ENCODE results near the gene ABCD1.

DNA sequence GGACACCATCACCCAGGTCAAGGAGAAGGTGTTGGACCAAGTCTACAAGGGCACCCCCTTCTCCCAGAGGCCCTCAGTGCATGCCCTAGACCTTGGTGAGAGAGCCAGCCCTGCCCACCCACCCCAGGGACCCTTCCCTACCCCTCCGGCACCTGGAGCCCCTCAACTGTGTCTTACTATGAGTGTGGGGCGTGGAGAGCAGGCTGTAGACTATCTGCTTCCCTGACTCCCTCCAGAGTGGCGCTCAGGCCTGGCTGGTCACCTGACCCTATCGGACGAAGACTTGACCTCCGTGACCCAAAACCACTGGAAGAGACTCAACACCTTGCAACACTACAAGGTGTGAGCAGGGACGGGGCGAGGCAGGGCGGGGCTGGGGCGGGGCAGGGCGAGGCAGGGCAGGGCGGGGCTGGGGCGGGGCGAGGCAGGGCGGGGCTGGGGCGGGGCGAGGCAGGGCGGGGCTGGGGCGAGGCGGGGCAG is 51.5 kb downstream of the ABCD1 start:
- TF ChIP-seq POLR2A (IDR thresholded peaks at IDR 0.05), result no peak
- TF ChIP-seq, protein P1, sequence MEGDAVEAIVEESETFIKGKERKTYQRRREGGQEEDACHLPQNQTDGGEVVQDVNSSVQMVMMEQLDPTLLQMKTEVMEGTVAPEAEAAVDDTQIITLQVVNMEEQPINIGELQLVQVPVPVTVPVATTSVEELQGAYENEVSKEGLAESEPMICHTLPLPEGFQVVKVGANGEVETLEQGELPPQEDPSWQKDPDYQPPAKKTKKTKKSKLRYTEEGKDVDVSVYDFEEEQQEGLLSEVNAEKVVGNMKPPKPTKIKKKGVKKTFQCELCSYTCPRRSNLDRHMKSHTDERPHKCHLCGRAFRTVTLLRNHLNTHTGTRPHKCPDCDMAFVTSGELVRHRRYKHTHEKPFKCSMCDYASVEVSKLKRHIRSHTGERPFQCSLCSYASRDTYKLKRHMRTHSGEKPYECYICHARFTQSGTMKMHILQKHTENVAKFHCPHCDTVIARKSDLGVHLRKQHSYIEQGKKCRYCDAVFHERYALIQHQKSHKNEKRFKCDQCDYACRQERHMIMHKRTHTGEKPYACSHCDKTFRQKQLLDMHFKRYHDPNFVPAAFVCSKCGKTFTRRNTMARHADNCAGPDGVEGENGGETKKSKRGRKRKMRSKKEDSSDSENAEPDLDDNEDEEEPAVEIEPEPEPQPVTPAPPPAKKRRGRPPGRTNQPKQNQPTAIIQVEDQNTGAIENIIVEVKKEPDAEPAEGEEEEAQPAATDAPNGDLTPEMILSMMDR (IDR thresholded peaks at IDR 0.05 in 8 of 11, conservative IDR thresholded peaks at IDR 0.05 in 3 of 11), result no peak
